AG04450 (cell line): Measurements from ENCODE around the gene ACLY. TPM values are rescaled to one million over a fixed set of nuclear protein-coding genes. Genes with fewer than 3 reads are reported as not detected.

Experiments
- CTCF ChIA-PET: fragments of 300-600, 350-600 bp; formaldehyde crosslinking; extraction: SDS; loops from one replicate; lab custom pipeline; 2022; ENCODE audit warnings: antibody characterized with exemption, inconsistent platforms; lab: Charles Lee
- POLR2A ChIA-PET: fragments of 350-600 bp; formaldehyde crosslinking; extraction: SDS; loops from one replicate; lab custom pipeline; 2021; ENCODE audit warnings: antibody characterized with exemption, inconsistent platforms; lab: Yijun Ruan, JAX
- DNase-seq: peaks from one replicate; pipeline ENCODE4 v3.0.0-alpha.2; 2011; ENCODE audit warnings: low read depth, low spot score
- H3K27ac ChIP-seq: one replicate; pipeline ENCODE4 v1.5.1; 2012; ENCODE audit warnings: low read depth, low read length, control low read depth
- H3K27me3 ChIP-seq: one replicate; pipeline ENCODE4 v1.6.0; 2012; ENCODE audit warnings: low read length; ENCODE audit not compliant: control insufficient read depth, insufficient read depth
- H3K4me3 ChIP-seq: 2 replicates; pipeline ENCODE4 v1.5.1; 2011; ENCODE audit warnings: mild to moderate bottlenecking, low read depth, low read length, control low read depth
- H3K9me3 ChIP-seq: 2 replicates; pipeline ENCODE4 v1.5.1; 2012; ENCODE audit warnings: low read length; ENCODE audit not compliant: control insufficient read depth, insufficient read depth
- CTCF ChIP-seq: IDR thresholded peaks from 2 replicates; pipeline ENCODE4 v1.5.1; 2011; ENCODE audit warnings: low read depth, low read length, control low read depth, inconsistent platforms
- polyA plus RNA-seq: library from polyadenylated mRNA; depleted of rRNA; stranded (reverse); fragments of >200 nt; gene quantifications from 2 replicates; pipeline ENCODE4 v1.2.3, GENCODE V29; 2011

The ACLY gene
- polyA plus RNA-seq, 1 experiment: 161 TPM

DNA sequence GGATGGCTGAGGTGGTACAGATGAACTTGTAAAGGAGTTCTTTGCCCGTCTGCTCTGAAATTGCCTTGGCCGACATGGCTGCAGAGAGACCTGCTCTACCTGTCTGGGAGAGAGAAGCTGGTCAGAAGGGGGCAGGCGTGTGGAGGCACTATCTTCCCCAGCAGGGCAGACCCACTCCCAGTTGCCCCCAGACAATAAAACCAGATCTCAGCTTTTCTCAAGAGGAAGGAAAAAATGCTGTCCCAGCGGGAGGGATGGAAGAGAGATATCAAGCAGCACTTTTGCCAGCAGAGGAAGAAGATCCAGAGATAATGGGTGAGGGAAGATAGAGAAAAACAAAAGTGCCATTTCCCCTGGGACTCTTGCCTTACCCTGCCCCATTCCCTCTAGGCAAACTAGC, 5.0 kb downstream of the ACLY start:
- H3K4me3 ChIP-seq: no peak overlapping the region
- H3K27ac ChIP-seq: peak overlapping the region; percentile 31
- CTCF ChIA-PET: interaction anchor here (1.3 kb wide), 1 partner anchor 218 kb away, joined by 3 read pairs; no protein-coding TSS in a partner anchor
- H3K9me3 ChIP-seq: no peaks in the 10 kb centered on the region; the same call in 1 of the 2 replicates
- TF ChIP-seq CTCF: no peak
- POLR2A ChIA-PET: no interaction called here
- H3K27me3 ChIP-seq: no peaks in the 10 kb centered on the region
- no peak for DNase-seq

DNA sequence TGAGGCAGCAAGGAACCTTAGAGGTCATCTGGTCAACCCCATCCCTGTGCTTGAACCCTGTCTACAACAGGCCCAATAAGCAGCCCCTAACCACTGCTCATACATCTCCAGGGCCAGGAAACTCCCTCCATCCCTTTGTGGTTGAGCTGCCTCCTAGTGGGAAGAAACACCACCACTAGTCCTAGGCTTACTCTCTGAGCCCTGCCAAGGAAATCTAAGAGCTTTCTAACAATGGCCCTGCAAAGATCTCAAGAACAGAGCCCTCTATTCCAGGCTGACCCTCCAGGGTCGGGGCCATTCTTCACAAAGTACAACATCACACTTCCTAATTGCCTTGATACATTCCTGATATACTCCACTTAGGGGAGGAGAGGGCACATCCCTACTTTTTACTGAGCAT, 5.8 kb downstream of the ACLY start:
- POLR2A ChIA-PET: no interaction called here
- DNase-seq: no peak

DNA sequence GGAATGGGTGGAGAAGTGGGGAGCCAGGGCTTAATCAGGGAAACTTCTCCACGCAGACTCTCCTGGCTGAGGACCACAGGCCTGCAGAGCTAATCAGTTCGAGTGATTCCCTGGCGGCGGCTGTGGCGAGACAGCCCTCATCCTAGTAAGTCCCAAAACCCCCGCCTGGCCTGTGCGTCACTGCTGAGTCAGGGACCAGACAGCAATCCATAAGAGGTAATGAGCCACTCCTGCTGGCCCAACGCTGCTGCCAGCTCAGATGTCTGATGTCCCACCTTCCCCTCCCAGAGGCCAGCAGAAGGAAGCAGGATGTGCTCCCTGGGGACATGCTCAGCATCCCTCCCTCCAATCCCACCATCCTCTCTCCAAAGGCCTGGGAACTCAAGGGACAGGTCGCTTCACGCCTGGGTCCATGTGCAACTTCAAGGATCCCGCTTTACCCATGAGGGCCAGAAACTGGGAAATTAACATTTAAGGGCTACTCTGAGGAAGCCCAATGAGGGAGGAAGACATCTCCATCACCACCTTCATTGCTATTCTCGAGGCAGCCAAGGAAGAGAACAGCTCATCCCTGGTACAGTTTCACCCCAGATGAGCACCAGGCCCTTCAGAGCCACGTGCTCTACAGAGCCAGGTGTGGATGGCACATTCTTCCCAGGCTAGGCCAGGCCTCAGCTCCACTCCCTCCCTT, 7.9 kb downstream of the ACLY start:
- H3K27me3 ChIP-seq: no peaks in the 10 kb centered on the region
- ChIA-PET POLR2A (interaction anchor here (0.5 to 1.5 kb wide), 5 partner anchors 8 to 223 kb away, joined by 3 to 5 read pairs (median 4); partner anchors contain the start of genes ACLY and ODAD4), CTCF (no interaction called here)
- DNase-seq: peak; percentile 86
- no peak overlapping the region for H3K4me3 ChIP-seq
- no peaks in the 10 kb centered on the region for H3K9me3 ChIP-seq
- no peak for TF ChIP-seq CTCF
- peak overlapping the region; percentile 86 for H3K27ac ChIP-seq

More for the DNA sequence above, 5.8 kb downstream of the ACLY start:
- H3K9me3 ChIP-seq: no peaks in the 10 kb centered on the region
- no peak overlapping the region for H3K27ac ChIP-seq
- no peaks in the 10 kb centered on the region for H3K27me3 ChIP-seq
- H3K4me3 ChIP-seq: no peak overlapping the region
- CTCF ChIA-PET: interaction anchor here (0.6 to 0.8 kb wide), 2 partner anchors 51 to 154 kb away, joined by 3 read pairs; no protein-coding TSS in a partner anchor
- peak; percentile 29; the same call in 1 of the 2 replicates for TF ChIP-seq CTCF

- no peak overlapping the region for H3K27ac ChIP-seq
- H3K4me3 ChIP-seq: no peak overlapping the region
- CTCF ChIA-PET: no interaction called here
- H3K9me3 ChIP-seq: no peaks in the 10 kb centered on the region
- no peak for TF ChIP-seq CTCF
- POLR2A ChIA-PET: interaction anchor here (2.6 kb wide), 1 partner anchor 14 kb away, joined by 15 read pairs; no protein-coding TSS in a partner anchor
- DNase-seq: no peak
- H3K27me3 ChIP-seq: no peaks in the 10 kb centered on the region
Measured at GRCh38 chr17:41909088-41909487, 9.7 kb downstream of the ACLY start.
